SK-N-SH (cell line): ENCODE measurements around the gene SLAIN2. TPM values are rescaled to one million over a fixed set of nuclear protein-coding genes. Genes with fewer than 3 reads are reported as not detected.
A peak's percentile ranks its signal among the peaks of the same experiment; 100 is the strongest.

Experiments used
- CTCF ChIA-PET: fragments of 300-600, 350-600 bp; formaldehyde crosslinking; extraction: SDS; loops from one replicate; lab custom pipeline; 2021; lab: Yijun Ruan, JAX
- POLR2A ChIA-PET: fragments of 350-600 bp; sonication (Branson Sonifier 250); formaldehyde crosslinking; extraction: SDS; loops from one replicate; lab custom pipeline; 2020; ENCODE audit warnings: antibody characterized with exemption, inconsistent platforms; lab: Yijun Ruan, JAX
- DNase-seq: peaks from one replicate; pipeline ENCODE4 v3.0.0; 2012
- H2AFZ ChIP-seq: fragments of 200-600 bp; sonication (generic); 2 replicates; pipeline ENCODE4 v1.8.1; 2016; ENCODE audit warnings: antibody characterized with exemption, mild to moderate bottlenecking, low read depth
- H3F3A ChIP-seq: fragments of 200-600 bp; sonication (generic); replicated peaks from 2 replicates; pipeline ENCODE3; 2016; ENCODE audit warnings: antibody characterized with exemption, mild to moderate bottlenecking; ENCODE audit not compliant: insufficient read depth
- H3K27ac ChIP-seq, 2 experiments: fragments of 200-500 bp in 1 of 2; fragments of 200-600 bp in 1 of 2; sonication (Bioruptor generic) in 1 of 2; sonication (generic), shearing (Covaris generic) in 1 of 2; 2 replicates each; pipeline versions ENCODE4 v1.5.1 to v1.6.1; 2014 to 2016; ENCODE audit warnings: low read depth in 2 of 2, inconsistent platforms in 1 of 2, low read length in 1 of 2, mild to moderate bottlenecking in 1 of 2, mixed read lengths in 1 of 2
- H3K27me3 ChIP-seq: fragments of 200-600 bp; sonication (generic), shearing (Covaris generic); 2 replicates; pipeline ENCODE4 v1.6.1; 2016; ENCODE audit warnings: mixed run types; ENCODE audit not compliant: insufficient read depth
- H3K36me3 ChIP-seq, 2 experiments: fragments of 200-500 bp in 1 of 2; fragments of 200-600 bp in 1 of 2; sonication (Bioruptor generic) in 1 of 2; sonication (generic) in 1 of 2; replicated peaks in 1 of 2; 2 replicates each; pipeline versions ENCODE3 to v1.5.1; 2014 to 2016; ENCODE audit warnings: low read length in 1 of 2, mild to moderate bottlenecking in 1 of 2; ENCODE audit not compliant: insufficient read depth in 2 of 2, control insufficient read depth in 1 of 2
- H3K4me1 ChIP-seq, 2 experiments: fragments of 200-500 bp in 1 of 2; fragments of 200-600 bp in 1 of 2; sonication (Bioruptor generic) in 1 of 2; sonication (generic), shearing (Covaris generic) in 1 of 2; 2 replicates each; pipeline versions ENCODE4 v1.5.1 to v1.6.1; 2014 to 2016; ENCODE audit warnings: low read depth in 1 of 2, low read length in 1 of 2, mixed run types in 1 of 2; ENCODE audit not compliant: insufficient read depth in 2 of 2, control insufficient read depth in 1 of 2
- H3K4me2 ChIP-seq: fragments of 200-600 bp; sonication (generic), shearing (Covaris generic); 2 replicates; pipeline ENCODE4 v1.6.1; 2017; ENCODE audit warnings: mixed run types
- H3K4me3 ChIP-seq, 2 experiments: fragments of 200-500 bp in 1 of 2; fragments of 200-600 bp in 1 of 2; sonication (Bioruptor generic) in 1 of 2; sonication (generic), shearing (Covaris generic) in 1 of 2; 2 replicates each; pipeline versions ENCODE4 v1.5.1 to v1.8.1; 2014 to 2016; ENCODE audit warnings: low read depth in 2 of 2, inconsistent platforms in 1 of 2, low read length in 1 of 2, mild to moderate bottlenecking in 1 of 2, mixed read lengths in 1 of 2, moderate library complexity in 1 of 2
- H3K79me2 ChIP-seq: fragments of 200-600 bp; sonication (generic); 2 replicates; pipeline ENCODE4 v1.8.1; 2017; ENCODE audit warnings: mild to moderate bottlenecking; ENCODE audit not compliant: insufficient read depth
- H3K9ac ChIP-seq: fragments of 200-600 bp; sonication (generic); 2 replicates; pipeline ENCODE4 v1.6.1; 2017; ENCODE audit warnings: mixed run types
- H3K9me2 ChIP-seq: fragments of 200-600 bp; sonication (generic); 2 replicates; pipeline ENCODE4 v1.6.1; 2017; ENCODE audit warnings: mixed run types
- H3K9me3 ChIP-seq: fragments of 200-600 bp; sonication (generic); 2 replicates; pipeline ENCODE4 v1.6.1; 2017; ENCODE audit warnings: mixed run types, mild to moderate bottlenecking, moderate library complexity
- H4K20me1 ChIP-seq: fragments of 200-600 bp; sonication (generic); 2 replicates; pipeline ENCODE4 v1.6.1; 2017; ENCODE audit warnings: mild to moderate bottlenecking, mixed run types; ENCODE audit not compliant: insufficient read depth
- CHD2 ChIP-seq: fragments of 150-350 bp; IDR thresholded peaks from 2 replicates; pipeline ENCODE4 v1.6.1; 2018; ENCODE audit warnings: low read length; ENCODE audit not compliant: partially characterized antibody
- ELF1 ChIP-seq: IDR thresholded peaks from 2 replicates; pipeline ENCODE4 v1.4.0; 2012
- EP300 ChIP-seq, 2 experiments: IDR thresholded peaks; 2 replicates each; pipeline versions ENCODE4 v1.4.0 to v1.6.1; 2012; ENCODE audit warnings: borderline replicate concordance in 1 of 2, low read depth in 1 of 2, low read length in 1 of 2
- EZH2phosphoT487 ChIP-seq: fragments of 200-600 bp; sonication (generic); IDR thresholded peaks from 2 replicates; pipeline ENCODE4 v1.6.1; 2017; ENCODE audit warnings: low read depth, mixed run types, mild to moderate bottlenecking, antibody characterized with exemption, moderate library complexity, borderline replicate concordance
- FOXM1 ChIP-seq: IDR thresholded peaks from 2 replicates; pipeline ENCODE4 v1.4.0; 2012; ENCODE audit warnings: low read depth, mild to moderate bottlenecking
- GABPA ChIP-seq: IDR thresholded peaks from 2 replicates; pipeline ENCODE4 v1.4.0; 2012; ENCODE audit warnings: low read depth, mild to moderate bottlenecking
- GATA2 ChIP-seq: sonication (generic); formaldehyde crosslinking; IDR thresholded peaks from 2 replicates; pipeline ENCODE4 v1.5.0; 2020; ENCODE audit warnings: mild to moderate bottlenecking, missing genetic modification reagents
- IRF3 ChIP-seq: fragments of 150-350 bp; IDR thresholded peaks from 2 replicates; pipeline ENCODE4 v1.6.1; 2016; ENCODE audit warnings: mild to moderate bottlenecking, low read depth, low read length
- JUND ChIP-seq: IDR thresholded peaks from 2 replicates; pipeline ENCODE4 v1.4.0; 2012
- MEF2A ChIP-seq: IDR thresholded peaks from 2 replicates; pipeline ENCODE4 v1.4.0; 2012; ENCODE audit warnings: low read depth, borderline replicate concordance
- MXI1 ChIP-seq: IDR thresholded peaks from 2 replicates; pipeline ENCODE4 v1.6.1; 2012; ENCODE audit warnings: mild to moderate bottlenecking, low read depth, low read length, improper control_type of control experiment
- NFIC ChIP-seq: IDR thresholded peaks from 2 replicates; pipeline ENCODE4 v1.4.0; 2012; ENCODE audit warnings: borderline replicate concordance
- POLR2AphosphoS5 ChIP-seq: IDR thresholded peaks from 2 replicates; pipeline ENCODE4 v1.6.1; 2012; ENCODE audit warnings: low read depth, low read length
- RAD21 ChIP-seq: IDR thresholded peaks from 2 replicates; pipeline ENCODE4 v1.6.1; 2012; ENCODE audit warnings: mild to moderate bottlenecking, low read length
- RXRA ChIP-seq: IDR thresholded peaks from 2 replicates; pipeline ENCODE4 v1.4.0; 2012; ENCODE audit warnings: low read depth, mild to moderate bottlenecking, borderline replicate concordance
- SIN3A ChIP-seq: IDR thresholded peaks from 2 replicates; pipeline ENCODE4 v1.6.1; 2012; ENCODE audit warnings: low read depth, mild to moderate bottlenecking, low read length, moderate library complexity, borderline replicate concordance
- TCF12 ChIP-seq: IDR thresholded peaks from 2 replicates; pipeline ENCODE4 v1.4.0; 2012
- WGBS: methylation state at CpG from one replicate; pipeline ENCODE4 v1.1.6; 2017; ENCODE audit warnings: low lambda C conversion rate; 5-methylcytosine and 5-hydroxymethylcytosine counted together
- polyA plus RNA-seq, 3 experiments: library from polyadenylated mRNA; depleted of rRNA; stranded (reverse); fragments of >200 nt; gene quantifications; 2 replicates each; pipeline ENCODE4 v1.2.3, GENCODE V29; 2012
- TF ChIP-seq, protein P1 (sequence below): IDR thresholded peaks from 2 replicates; pipeline ENCODE4 v1.6.1; 2012; ENCODE audit warnings: mild to moderate bottlenecking, low read depth, low read length, moderate library complexity
- TF ChIP-seq, protein P2 (sequence below): IDR thresholded peaks from 2 replicates; pipeline ENCODE4 v1.4.0; 2012; ENCODE audit warnings: low read depth
- TF ChIP-seq, protein P3 (sequence below): IDR thresholded peaks from 2 replicates; pipeline ENCODE4 v1.4.0; 2012; ENCODE audit warnings: low read depth, borderline replicate concordance

Gene SLAIN2
- polyA plus RNA-seq, 1 of the 3 experiments (the other 2 are of a cell fraction): 17.0 TPM

GRCh38 chr4:48300004-48300403 is 41.3 kb upstream of the SLAIN2 start:
- DNase-seq: no peak
- ChIA-PET POLR2A (no interaction called here), CTCF (interaction anchor here (0.8 to 0.9 kb wide), 2 partner anchors 480 to 664 kb away, joined by 3 read pairs; partner anchors contain the start of gene FRYL)
- Histone ChIP-seq H3K79me2 (no peaks in the 10 kb centered on the region), H3F3A (no peaks in the 10 kb centered on the region), H3K9me2 (no peaks in the 10 kb centered on the region), H3K27me3 (no peaks in the 10 kb centered on the region), H3K27ac (peak overlapping the region in 1 of 2 experiments; percentile 43; a peak in 1 of 4 replicates), H3K9me3 (no peaks in the 10 kb centered on the region), H3K9ac (no peak overlapping the region), H3K4me2 (peak overlapping the region; percentile 25; the same call in 1 of the 2 replicates), H4K20me1 (no peaks in the 10 kb centered on the region), H3K4me3 (no peak overlapping the region), H3K4me1 (peaks cover 3% of the 10 kb centered on the region in 2 experiments; a peak in 1 of 4 replicates), H3K36me3 (no peaks in the 10 kb centered on the region), H2AFZ (no peak overlapping the region)
- WGBS: 59% methylated on average over 2 of the region's 2 CpGs
- TF ChIP-seq ELF1 (no peak), TCF12 (0 out of 2 replicates have a peak, but pooled peaks have one; percentile 21), MEF2A (no peak), NFIC (peak; percentile 37; the same call in 1 of the 2 replicates), EZH2phosphoT487 (no peak), RXRA (no peak), EP300 (IDR thresholded peaks at IDR 0.05; ENCODE audit: borderline replicate concordance in 1 of 2, low read depth in 1 of 2, low read length in 1 of 2) (no peak)
- TF ChIP-seq, protein P1, sequence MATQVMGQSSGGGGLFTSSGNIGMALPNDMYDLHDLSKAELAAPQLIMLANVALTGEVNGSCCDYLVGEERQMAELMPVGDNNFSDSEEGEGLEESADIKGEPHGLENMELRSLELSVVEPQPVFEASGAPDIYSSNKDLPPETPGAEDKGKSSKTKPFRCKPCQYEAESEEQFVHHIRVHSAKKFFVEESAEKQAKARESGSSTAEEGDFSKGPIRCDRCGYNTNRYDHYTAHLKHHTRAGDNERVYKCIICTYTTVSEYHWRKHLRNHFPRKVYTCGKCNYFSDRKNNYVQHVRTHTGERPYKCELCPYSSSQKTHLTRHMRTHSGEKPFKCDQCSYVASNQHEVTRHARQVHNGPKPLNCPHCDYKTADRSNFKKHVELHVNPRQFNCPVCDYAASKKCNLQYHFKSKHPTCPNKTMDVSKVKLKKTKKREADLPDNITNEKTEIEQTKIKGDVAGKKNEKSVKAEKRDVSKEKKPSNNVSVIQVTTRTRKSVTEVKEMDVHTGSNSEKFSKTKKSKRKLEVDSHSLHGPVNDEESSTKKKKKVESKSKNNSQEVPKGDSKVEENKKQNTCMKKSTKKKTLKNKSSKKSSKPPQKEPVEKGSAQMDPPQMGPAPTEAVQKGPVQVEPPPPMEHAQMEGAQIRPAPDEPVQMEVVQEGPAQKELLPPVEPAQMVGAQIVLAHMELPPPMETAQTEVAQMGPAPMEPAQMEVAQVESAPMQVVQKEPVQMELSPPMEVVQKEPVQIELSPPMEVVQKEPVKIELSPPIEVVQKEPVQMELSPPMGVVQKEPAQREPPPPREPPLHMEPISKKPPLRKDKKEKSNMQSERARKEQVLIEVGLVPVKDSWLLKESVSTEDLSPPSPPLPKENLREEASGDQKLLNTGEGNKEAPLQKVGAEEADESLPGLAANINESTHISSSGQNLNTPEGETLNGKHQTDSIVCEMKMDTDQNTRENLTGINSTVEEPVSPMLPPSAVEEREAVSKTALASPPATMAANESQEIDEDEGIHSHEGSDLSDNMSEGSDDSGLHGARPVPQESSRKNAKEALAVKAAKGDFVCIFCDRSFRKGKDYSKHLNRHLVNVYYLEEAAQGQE: no peak
- TF ChIP-seq, protein P2, sequence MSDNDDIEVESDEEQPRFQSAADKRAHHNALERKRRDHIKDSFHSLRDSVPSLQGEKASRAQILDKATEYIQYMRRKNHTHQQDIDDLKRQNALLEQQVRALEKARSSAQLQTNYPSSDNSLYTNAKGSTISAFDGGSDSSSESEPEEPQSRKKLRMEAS: no peak

GRCh38 chr4:48305508-48305907 is 35.8 kb upstream of the SLAIN2 start:
- no peaks in the 10 kb centered on the region for H3K4me1 ChIP-seq
- no peak for DNase-seq
- WGBS: 61% methylated on average over 3 of the region's 3 CpGs
- no peak overlapping the region for H3K4me2 ChIP-seq
- no peak overlapping the region for H3K27ac ChIP-seq
- H3K27me3 ChIP-seq: no peaks in the 10 kb centered on the region
- H3K9ac ChIP-seq: no peak overlapping the region
- no peak overlapping the region for H2AFZ ChIP-seq
- no peak overlapping the region for H3K4me3 ChIP-seq
- no peaks in the 10 kb centered on the region for H3K79me2 ChIP-seq
- no peaks in the 10 kb centered on the region for H3K9me3 ChIP-seq
- CTCF ChIA-PET: interaction anchor here (1.9 kb wide), 1 partner anchor 15 kb away, joined by 5 read pairs; no protein-coding TSS in a partner anchor
- H3K9me2 ChIP-seq: no peaks in the 10 kb centered on the region
- TF ChIP-seq FOXM1: no peak
- no peak for TF ChIP-seq TCF12
- TF ChIP-seq SIN3A: no peak
- no peak for TF ChIP-seq IRF3
- TF ChIP-seq GABPA: no peak
- no peak for TF ChIP-seq EP300 (IDR thresholded peaks at IDR 0.05; ENCODE audit: borderline replicate concordance in 1 of 2, low read depth in 1 of 2, low read length in 1 of 2)
- no peak for TF ChIP-seq JUND
- TF ChIP-seq CHD2: no peak
- no peak for TF ChIP-seq GATA2 (CRISPR knock-in tag)
- no peak for TF ChIP-seq NFIC
- no peak for TF ChIP-seq MXI1
- TF ChIP-seq POLR2AphosphoS5: no peak
- no peak for TF ChIP-seq RAD21
- TF ChIP-seq, protein P3, sequence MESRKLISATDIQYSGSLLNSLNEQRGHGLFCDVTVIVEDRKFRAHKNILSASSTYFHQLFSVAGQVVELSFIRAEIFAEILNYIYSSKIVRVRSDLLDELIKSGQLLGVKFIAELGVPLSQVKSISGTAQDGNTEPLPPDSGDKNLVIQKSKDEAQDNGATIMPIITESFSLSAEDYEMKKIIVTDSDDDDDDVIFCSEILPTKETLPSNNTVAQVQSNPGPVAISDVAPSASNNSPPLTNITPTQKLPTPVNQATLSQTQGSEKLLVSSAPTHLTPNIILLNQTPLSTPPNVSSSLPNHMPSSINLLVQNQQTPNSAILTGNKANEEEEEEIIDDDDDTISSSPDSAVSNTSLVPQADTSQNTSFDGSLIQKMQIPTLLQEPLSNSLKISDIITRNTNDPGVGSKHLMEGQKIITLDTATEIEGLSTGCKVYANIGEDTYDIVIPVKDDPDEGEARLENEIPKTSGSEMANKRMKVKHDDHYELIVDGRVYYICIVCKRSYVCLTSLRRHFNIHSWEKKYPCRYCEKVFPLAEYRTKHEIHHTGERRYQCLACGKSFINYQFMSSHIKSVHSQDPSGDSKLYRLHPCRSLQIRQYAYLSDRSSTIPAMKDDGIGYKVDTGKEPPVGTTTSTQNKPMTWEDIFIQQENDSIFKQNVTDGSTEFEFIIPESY: no peak
- TF ChIP-seq, protein P2: no peak
- no peaks in the 10 kb centered on the region for H4K20me1 ChIP-seq
- POLR2A ChIA-PET: no interaction called here
- no peaks in the 10 kb centered on the region for H3K36me3 ChIP-seq
- no peaks in the 10 kb centered on the region for H3F3A ChIP-seq
